Peyer's patch (tissue), 4 donors: ENCODE results near the gene CACNA2D3. TPM values are rescaled to one million over a fixed set of nuclear protein-coding genes. Genes with fewer than 3 reads are reported as not detected.

Experiments
- DNase-seq, 3 donors: peaks; one replicate each; pipeline ENCODE4 v3.0.0-alpha.2; 2017 to 2019
- H3K27ac ChIP-seq, 4 donors: fragments of 200-600 bp; sonication (generic); one replicate each; pipeline ENCODE4 v1.5.1; 2016 to 2019
- H3K27me3 ChIP-seq, 2 donors: fragments of 200-600 bp; sonication (generic); one replicate each; pipeline ENCODE4 v1.5.1; 2019
- H3K36me3 ChIP-seq, 3 donors: fragments of 200-600 bp; sonication (generic); one replicate each; pipeline ENCODE4 v1.5.1; 2016 to 2019
- H3K4me1 ChIP-seq, 4 donors: fragments of 200-600 bp; sonication (generic); one replicate each; pipeline ENCODE4 v1.5.1; 2016 to 2019
- H3K4me3 ChIP-seq, 4 donors: fragments of 200-600 bp; sonication (generic); 1 replicate in 3 of 4; 2 replicates in 1 of 4; pipeline ENCODE4 v1.5.1; 2016 to 2019; ENCODE audit warnings: mild to moderate bottlenecking in 1 of 4
- H3K9me3 ChIP-seq, 4 donors: fragments of 200-600 bp; sonication (generic); one replicate each; pipeline ENCODE4 v1.5.1; 2016 to 2019; ENCODE audit warnings: mild to moderate bottlenecking in 1 of 4
- CTCF ChIP-seq, 6 experiments: fragments of 450-650 bp in 4 of 6; fragments of 200-600 bp in 2 of 6; sonication (generic) in 1 of 6; IDR thresholded peaks; one replicate each; pipeline ENCODE4 v1.5.1; 2017 to 2019; ENCODE audit warnings: antibody characterized with exemption in 6 of 6, mild to moderate bottlenecking in 3 of 6, moderate library complexity in 1 of 6
- POLR2A ChIP-seq, 2 donors: fragments of 450-650 bp; IDR thresholded peaks; one replicate each; pipeline ENCODE4 v1.5.1; 2017; ENCODE audit warnings: antibody characterized with exemption in 2 of 2, mild to moderate bottlenecking in 2 of 2, moderate library complexity in 2 of 2
- total RNA-seq, 4 donors: library from RNA; depleted of rRNA; stranded (reverse); fragments of >200 nt; gene quantifications; one replicate each; pipeline ENCODE4 v1.1.0, GENCODE V29; 2016

CACNA2D3 gene
- total RNA-seq, 4 donors from 2014 or later: 0.27 to 5.0 TPM; not detected in 2

- Histone ChIP-seq H3K27me3 (no peaks in the 10 kb centered on the region), H3K27ac (no peak overlapping the region), H3K4me1 (no peaks in the 10 kb centered on the region), H3K36me3 (no peaks in the 10 kb centered on the region), H3K4me3 (no peak overlapping the region), H3K9me3 (no peaks in the 10 kb centered on the region)
- DNase-seq: no peak
- no peak for TF ChIP-seq POLR2A (IDR thresholded peaks at IDR 0.05)
- no peak for TF ChIP-seq CTCF (IDR thresholded peaks at IDR 0.05)
These were observed 183.2 kb downstream of the CACNA2D3 start for GRCh38 chr3:54305409-54306099.

GRCh38 chr3:54307566-54308180, 185.3 kb downstream of the CACNA2D3 start:
- no peak overlapping the region for H3K4me3 ChIP-seq
- no peak for DNase-seq
- H3K27ac ChIP-seq: no peak overlapping the region
- H3K9me3 ChIP-seq: no peaks in the 10 kb centered on the region
- no peaks in the 10 kb centered on the region for H3K36me3 ChIP-seq
- H3K4me1 ChIP-seq: no peaks in the 10 kb centered on the region
- no peak for TF ChIP-seq CTCF (IDR thresholded peaks at IDR 0.05)
- no peak for TF ChIP-seq POLR2A (IDR thresholded peaks at IDR 0.05)
- H3K27me3 ChIP-seq: no peaks in the 10 kb centered on the region

GRCh38 chr3:54309601-54310000, 187.2 kb downstream of the CACNA2D3 start:
- no peak for TF ChIP-seq POLR2A (IDR thresholded peaks at IDR 0.05)
- no peak for TF ChIP-seq CTCF (IDR thresholded peaks at IDR 0.05)
- H3K27me3 ChIP-seq: no peaks in the 10 kb centered on the region
- H3K4me1 ChIP-seq: no peaks in the 10 kb centered on the region
- no peaks in the 10 kb centered on the region for H3K36me3 ChIP-seq
- DNase-seq: no peak
- H3K9me3 ChIP-seq: no peaks in the 10 kb centered on the region
- no peak overlapping the region for H3K27ac ChIP-seq
- no peak overlapping the region for H3K4me3 ChIP-seq

GRCh38 chr3:54311211-54311747, 188.9 kb downstream of the CACNA2D3 start:
- H3K36me3 ChIP-seq: no peaks in the 10 kb centered on the region
- TF ChIP-seq POLR2A (IDR thresholded peaks at IDR 0.05): no peak
- TF ChIP-seq CTCF (IDR thresholded peaks at IDR 0.05): no peak
- no peak overlapping the region for H3K4me3 ChIP-seq
- H3K9me3 ChIP-seq: no peaks in the 10 kb centered on the region
- DNase-seq: no peak
- H3K4me1 ChIP-seq: no peaks in the 10 kb centered on the region
- no peak overlapping the region for H3K27ac ChIP-seq
- no peaks in the 10 kb centered on the region for H3K27me3 ChIP-seq

GRCh38 chr3:54312156-54312899, 190.0 kb downstream of the CACNA2D3 start:
- no peak for DNase-seq
- Histone ChIP-seq H3K4me1 (no peaks in the 10 kb centered on the region), H3K4me3 (no peak overlapping the region), H3K27me3 (no peaks in the 10 kb centered on the region), H3K9me3 (no peaks in the 10 kb centered on the region), H3K36me3 (no peaks in the 10 kb centered on the region), H3K27ac (no peak overlapping the region)
- TF ChIP-seq CTCF (IDR thresholded peaks at IDR 0.05) (no peak), POLR2A (IDR thresholded peaks at IDR 0.05) (no peak)
